Natural killer cell (primary cell): ENCODE data around the gene CXCL1. TPM values are rescaled to one million over a fixed set of nuclear protein-coding genes. Genes with fewer than 3 reads are reported as not detected.

Experiments
- ATAC-seq, 3 donors: fragments of 150-1000 bp in 2 of 3; fragments of 200-7000 bp in 1 of 3; cut with Tn5 transposase; 1 replicate in 1 of 3; 2 replicates in 2 of 3; pipeline ENCODE4 v1.10.0; 2021; ENCODE audit warnings: mild to moderate bottlenecking in 2 of 3, moderate library complexity in 2 of 3
- DNase-seq, 2 donors: peaks; one replicate each; pipeline versions ENCODE4 v3.0.0 to v3.0.0-alpha.2; 2013 to 2021; ENCODE audit warnings: mixed read lengths in 1 of 2
- H3K27ac ChIP-seq: one replicate; pipeline ENCODE4 v1.5.1; 2013; ENCODE audit warnings: mild to moderate bottlenecking, low read length
- H3K27me3 ChIP-seq: one replicate; pipeline ENCODE4 v1.6.1; 2013; ENCODE audit warnings: low read length; ENCODE audit not compliant: control insufficient read depth, insufficient read depth
- H3K36me3 ChIP-seq: one replicate; pipeline ENCODE4 v1.6.1; 2013; ENCODE audit warnings: low read length; ENCODE audit not compliant: control insufficient read depth, insufficient read depth
- H3K4me1 ChIP-seq: one replicate; pipeline ENCODE4 v1.6.1; 2013; ENCODE audit warnings: low read length; ENCODE audit not compliant: control insufficient read depth, insufficient read depth
- H3K4me3 ChIP-seq: one replicate; pipeline ENCODE4 v1.5.1; 2013; ENCODE audit warnings: low read length
- H3K9me3 ChIP-seq: one replicate; pipeline ENCODE4 v1.6.1; 2013; ENCODE audit warnings: low read length; ENCODE audit not compliant: control insufficient read depth, insufficient read depth
- H3K27ac Mint-ChIP-seq, 2 donors: one replicate each; pipeline ENCODE4 v1.8.0; 2022; ENCODE audit warnings: mild to moderate bottlenecking in 2 of 2, mixed read lengths in 2 of 2, moderate library complexity in 1 of 2
- H3K27me3 Mint-ChIP-seq, 2 donors: one replicate each; pipeline ENCODE4 v1.8.0; 2022; ENCODE audit warnings: low read depth in 2 of 2, mixed read lengths in 2 of 2
- H3K36me3 Mint-ChIP-seq: one replicate; pipeline ENCODE4 v1.8.0; 2022; ENCODE audit warnings: mixed read lengths
- H3K4me1 Mint-ChIP-seq, 2 donors: one replicate each; pipeline ENCODE4 v1.8.0; 2022; ENCODE audit warnings: mixed read lengths in 2 of 2
- H3K4me3 Mint-ChIP-seq: one replicate; pipeline ENCODE4 v1.8.0; 2022; ENCODE audit warnings: mild to moderate bottlenecking, moderate library complexity, mixed read lengths
- H3K9me3 Mint-ChIP-seq, 2 donors: one replicate each; pipeline ENCODE4 v1.8.0; 2022; ENCODE audit warnings: mixed read lengths in 2 of 2
- WGBS: methylation state at CpG from one replicate; pipeline ENCODE4 v1.1.7; 2013; ENCODE audit warnings: missing lambda C conversion rate; ENCODE audit not compliant: insufficient coverage; 5-methylcytosine and 5-hydroxymethylcytosine counted together
- intact Hi-C: fragments of 100-400 bp; cut with micrococcal nuclease; formaldehyde crosslinking; loops from one replicate; pipeline ENCODE4 v1.14.2; 2022
- total RNA-seq, 4 donors: library from RNA; stranded (reverse); fragments of 120-200 nt in 1 of 4; gene quantifications; one replicate each; pipeline versions ENCODE4 v1.2.3 to v1.2.4, GENCODE V29; 2013 to 2022
- TF ChIP-seq, protein P1 (sequence below): fragments of 200-600 bp; IDR thresholded peaks from one replicate; pipeline ENCODE4 v1.8.0; 2022; ENCODE audit warnings: antibody characterized with exemption

CXCL1 gene
- total RNA-seq, 3 donors from 2014 or later (not counting 1 experiment from before 2014, with no cell fraction given): 3.4 TPM; not detected in 2

DNA sequence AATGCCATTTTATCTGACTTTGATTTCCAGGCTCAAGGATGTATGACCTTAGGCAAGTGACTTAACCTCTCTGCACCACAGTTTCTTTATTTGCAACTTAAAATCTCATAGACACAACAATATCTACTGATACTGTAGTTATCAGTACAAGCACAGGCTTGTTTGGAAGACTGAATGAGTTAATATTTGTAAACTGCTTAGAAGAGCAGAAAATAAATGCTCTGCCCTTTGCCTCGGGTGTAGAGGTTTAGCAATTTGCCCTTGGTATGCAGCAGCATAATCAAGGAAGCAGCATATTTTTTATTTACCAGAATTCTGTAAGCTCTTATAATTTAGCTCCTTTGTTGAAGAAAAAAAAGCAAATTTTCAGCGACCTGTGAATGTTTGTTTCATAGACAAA is 2.9 kb upstream of the CXCL1 start:
- no peaks in the 10 kb centered on the region for H3K27me3 ChIP-seq
- no peak for ATAC-seq
- intact Hi-C loops: no loop called here
- H3K27ac ChIP-seq: no peak overlapping the region
- Mint-ChIP-seq H3K4me3 (no peak overlapping the region), H3K36me3 (no peaks in the 10 kb centered on the region), H3K9me3 (no peaks in the 10 kb centered on the region), H3K27me3 (peaks cover 0 to 10% of the 10 kb centered on the region in 2 donors), H3K27ac (no peak overlapping the region), H3K4me1 (no peaks in the 10 kb centered on the region)
- no peak for DNase-seq
- peaks cover 6% of the 10 kb centered on the region for H3K4me1 ChIP-seq
- TF ChIP-seq, protein P1, sequence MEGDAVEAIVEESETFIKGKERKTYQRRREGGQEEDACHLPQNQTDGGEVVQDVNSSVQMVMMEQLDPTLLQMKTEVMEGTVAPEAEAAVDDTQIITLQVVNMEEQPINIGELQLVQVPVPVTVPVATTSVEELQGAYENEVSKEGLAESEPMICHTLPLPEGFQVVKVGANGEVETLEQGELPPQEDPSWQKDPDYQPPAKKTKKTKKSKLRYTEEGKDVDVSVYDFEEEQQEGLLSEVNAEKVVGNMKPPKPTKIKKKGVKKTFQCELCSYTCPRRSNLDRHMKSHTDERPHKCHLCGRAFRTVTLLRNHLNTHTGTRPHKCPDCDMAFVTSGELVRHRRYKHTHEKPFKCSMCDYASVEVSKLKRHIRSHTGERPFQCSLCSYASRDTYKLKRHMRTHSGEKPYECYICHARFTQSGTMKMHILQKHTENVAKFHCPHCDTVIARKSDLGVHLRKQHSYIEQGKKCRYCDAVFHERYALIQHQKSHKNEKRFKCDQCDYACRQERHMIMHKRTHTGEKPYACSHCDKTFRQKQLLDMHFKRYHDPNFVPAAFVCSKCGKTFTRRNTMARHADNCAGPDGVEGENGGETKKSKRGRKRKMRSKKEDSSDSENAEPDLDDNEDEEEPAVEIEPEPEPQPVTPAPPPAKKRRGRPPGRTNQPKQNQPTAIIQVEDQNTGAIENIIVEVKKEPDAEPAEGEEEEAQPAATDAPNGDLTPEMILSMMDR: no peak
- no peaks in the 10 kb centered on the region for H3K36me3 ChIP-seq
- H3K9me3 ChIP-seq: no peaks in the 10 kb centered on the region
- no peak overlapping the region for H3K4me3 ChIP-seq
- WGBS: 78% methylated on average over 1 of the region's 2 CpGs

- Histone ChIP-seq H3K9me3 (no peaks in the 10 kb centered on the region), H3K4me3 (no peak overlapping the region), H3K27ac (no peak overlapping the region), H3K36me3 (no peaks in the 10 kb centered on the region), H3K4me1 (peaks cover 6% of the 10 kb centered on the region), H3K27me3 (no peaks in the 10 kb centered on the region)
- no peak overlapping the region for H3K27ac Mint-ChIP-seq
- ATAC-seq (no peak), DNase-seq (no peak)
- H3K4me3 Mint-ChIP-seq: no peak overlapping the region
- intact Hi-C loops: no loop called here
- no peaks in the 10 kb centered on the region for H3K4me1 Mint-ChIP-seq
- H3K9me3 Mint-ChIP-seq: peaks cover 0 to 2% of the 10 kb centered on the region in 2 donors
- H3K27me3 Mint-ChIP-seq: peaks cover 0 to 10% of the 10 kb centered on the region in 2 donors
- 90% methylated on average over 3 of the region's 3 CpGs for WGBS
- TF ChIP-seq, protein P1: no peak
- no peaks in the 10 kb centered on the region for H3K36me3 Mint-ChIP-seq
These were observed 1.4 kb upstream of the CXCL1 start for GRCh38 chr4:73867783-73868182.

GRCh38 chr4:73868206-73869129 is 725 bp upstream of the CXCL1 start:
- intact Hi-C loops: no loop called here
- no peak for ATAC-seq

More at GRCh38 chr4:73868206-73869129, 725 bp upstream of the CXCL1 start:
- Histone ChIP-seq H3K27ac (no peak overlapping the region), H3K27me3 (no peaks in the 10 kb centered on the region), H3K4me3 (no peak overlapping the region), H3K9me3 (no peaks in the 10 kb centered on the region), H3K4me1 (peaks cover 6% of the 10 kb centered on the region), H3K36me3 (no peaks in the 10 kb centered on the region)
- H3K36me3 Mint-ChIP-seq: no peaks in the 10 kb centered on the region
- 49% methylated on average over 16 of the region's 16 CpGs for WGBS
- peaks cover 0 to 3% of the 10 kb centered on the region in 2 donors for H3K9me3 Mint-ChIP-seq
- no peak for DNase-seq
- H3K4me3 Mint-ChIP-seq: no peak overlapping the region
- H3K27me3 Mint-ChIP-seq: peaks cover 0 to 10% of the 10 kb centered on the region in 2 donors
- no peak overlapping the region for H3K27ac Mint-ChIP-seq
- TF ChIP-seq, protein P1: no peak
- no peaks in the 10 kb centered on the region for H3K4me1 Mint-ChIP-seq
